ENCODE data around the gene C10orf90. TPM values are rescaled to one million over a fixed set of nuclear protein-coding genes. Genes with fewer than 3 reads are reported as not detected.

C10orf90 gene
- total RNA-seq, 2 donors from 2014 or later, result not detected

GRCh38 chr10:126375926-126376554, 294.5 kb downstream of the C10orf90 start:
- Mint-ChIP-seq H3K4me3 (no peak overlapping the region), H3K36me3 (ENCODE audit: insufficient read depth in 2 of 2) (peaks cover 0 to 2% of the 10 kb centered on the region in 2 donors), H3K27ac (no peak overlapping the region), H3K27me3 (ENCODE audit: low read depth) (no peaks in the 10 kb centered on the region), H3K9me3 (peaks cover 7 to 9% of the 10 kb centered on the region in 2 donors), H3K4me1 (ENCODE audit: low read depth) (no peaks in the 10 kb centered on the region)
- no peak for ATAC-seq (replicated peaks in 1 of 2)
- DNase-seq, result no peak

- Mint-ChIP-seq H3K9me3 (peaks cover 7 to 9% of the 10 kb centered on the region in 2 donors), H3K36me3 (ENCODE audit: insufficient read depth in 2 of 2) (peaks cover 0 to 2% of the 10 kb centered on the region in 2 donors), H3K27me3 (ENCODE audit: low read depth) (no peaks in the 10 kb centered on the region), H3K4me3 (no peak overlapping the region), H3K4me1 (ENCODE audit: low read depth) (no peaks in the 10 kb centered on the region), H3K27ac (no peak overlapping the region)
- no peak for DNase-seq
- ATAC-seq (replicated peaks in 1 of 2), result no peak
These were observed 295.2 kb downstream of the C10orf90 start for GRCh38 chr10:126375299-126375698.

Other genes starting within 250 kb of the C10orf90 start
- under 1 TPM; 0.35 to 0.53 TPM for gene DOCK1, start 234.7 kb upstream of the C10orf90 start, total RNA-seq

Measured in activated T-cell treated with anti-CD3 and anti-CD28 coated beads, Interleukin-2, amount 50 U/mL, for 72 hours (primary cell).